ENCODE results near the gene PRPF18. TPM values are rescaled to one million over a fixed set of nuclear protein-coding genes. Genes with fewer than 3 reads are reported as not detected.

Gene PRPF18
- total RNA-seq, 6 experiments from 2014 or later: 8.1 to 16.1 (median 11.5) TPM

GRCh38 chr10:13637894-13638293 is 51.1 kb downstream of the PRPF18 start:
- intact Hi-C loops (cut with DNase I): no loop called here

GRCh38 chr10:13642293-13642692 is 55.5 kb downstream of the PRPF18 start:
- DNase-seq: no peak
- Histone ChIP-seq H3K9me3 (peaks cover 0 to 3% (median 0%) of the 10 kb centered on the region in 4 donors), H3K27me3 (no peaks in the 10 kb centered on the region), H3K4me3 (no peak overlapping the region), H3K4me1 (no peaks in the 10 kb centered on the region), H3K36me3 (peaks cover 0 to 24% (median 10%) of the 10 kb centered on the region in 4 donors), H3K27ac (no peak overlapping the region)
- 100% methylated on average over 2 of the region's 2 CpGs for WGBS (ENCODE audit: insufficient coverage, low coverage, low lambda C conversion rate, missing lambda C conversion rate)
- ATAC-seq: no peak
- intact Hi-C loops (cut with DNase I): no loop called here
- TF ChIP-seq POLR2A (IDR thresholded peaks at IDR 0.05): no peak
- TF ChIP-seq, protein P1, sequence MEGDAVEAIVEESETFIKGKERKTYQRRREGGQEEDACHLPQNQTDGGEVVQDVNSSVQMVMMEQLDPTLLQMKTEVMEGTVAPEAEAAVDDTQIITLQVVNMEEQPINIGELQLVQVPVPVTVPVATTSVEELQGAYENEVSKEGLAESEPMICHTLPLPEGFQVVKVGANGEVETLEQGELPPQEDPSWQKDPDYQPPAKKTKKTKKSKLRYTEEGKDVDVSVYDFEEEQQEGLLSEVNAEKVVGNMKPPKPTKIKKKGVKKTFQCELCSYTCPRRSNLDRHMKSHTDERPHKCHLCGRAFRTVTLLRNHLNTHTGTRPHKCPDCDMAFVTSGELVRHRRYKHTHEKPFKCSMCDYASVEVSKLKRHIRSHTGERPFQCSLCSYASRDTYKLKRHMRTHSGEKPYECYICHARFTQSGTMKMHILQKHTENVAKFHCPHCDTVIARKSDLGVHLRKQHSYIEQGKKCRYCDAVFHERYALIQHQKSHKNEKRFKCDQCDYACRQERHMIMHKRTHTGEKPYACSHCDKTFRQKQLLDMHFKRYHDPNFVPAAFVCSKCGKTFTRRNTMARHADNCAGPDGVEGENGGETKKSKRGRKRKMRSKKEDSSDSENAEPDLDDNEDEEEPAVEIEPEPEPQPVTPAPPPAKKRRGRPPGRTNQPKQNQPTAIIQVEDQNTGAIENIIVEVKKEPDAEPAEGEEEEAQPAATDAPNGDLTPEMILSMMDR (IDR thresholded peaks at IDR 0.05): no peak

More at GRCh38 chr10:13637894-13638293, 51.1 kb downstream of the PRPF18 start:
- no peaks in the 10 kb centered on the region for H3K36me3 ChIP-seq
- DNase-seq (no peak), ATAC-seq (peak in 1 of 4 donors; percentile 11)
- no peaks in the 10 kb centered on the region for H3K27me3 ChIP-seq
- H3K9me3 ChIP-seq: peaks cover 0 to 3% (median 0%) of the 10 kb centered on the region in 4 donors
- H3K4me3 ChIP-seq: no peak overlapping the region
- H3K4me1 ChIP-seq: no peaks in the 10 kb centered on the region
- H3K27ac ChIP-seq: no peak overlapping the region
- WGBS (ENCODE audit: insufficient coverage, low coverage, low lambda C conversion rate, missing lambda C conversion rate): 85% methylated on average over 5 of the region's 5 CpGs
- no peak for TF ChIP-seq POLR2A (IDR thresholded peaks at IDR 0.05)
- TF ChIP-seq, protein P1 (IDR thresholded peaks at IDR 0.05): no peak

DNA sequence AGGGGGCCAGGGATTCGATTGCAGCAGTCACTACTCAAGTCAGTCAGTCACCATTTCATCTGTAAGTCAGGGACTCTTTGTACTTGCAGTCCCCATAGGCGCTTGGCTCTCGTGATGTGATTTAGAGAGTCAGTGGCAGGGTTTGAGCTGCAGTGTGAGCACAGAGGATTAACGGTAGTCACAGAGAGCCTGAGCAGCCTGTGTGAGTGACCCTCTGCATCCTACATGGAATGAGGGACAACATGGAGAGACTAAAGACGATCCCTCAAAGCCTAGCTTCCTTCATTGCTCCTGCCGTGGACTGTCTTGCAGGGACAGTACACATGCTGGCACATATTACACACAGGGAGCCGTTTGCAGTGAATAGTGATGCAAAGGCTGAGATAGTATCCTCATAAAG is 56.3 kb downstream of the PRPF18 start:
- Histone ChIP-seq H3K27me3 (no peaks in the 10 kb centered on the region), H3K27ac (no peak overlapping the region), H3K9me3 (peaks cover 0 to 3% (median 0%) of the 10 kb centered on the region in 4 donors), H3K4me3 (no peak overlapping the region), H3K4me1 (no peaks in the 10 kb centered on the region), H3K36me3 (peaks cover 0 to 29% (median 10%) of the 10 kb centered on the region in 4 donors)
- WGBS (ENCODE audit: insufficient coverage, low coverage, low lambda C conversion rate, missing lambda C conversion rate): 93% methylated on average over 2 of the region's 7 CpGs
- intact Hi-C loops (cut with DNase I): no loop called here
- DNase-seq (no peak), ATAC-seq (no peak)
- no peak for TF ChIP-seq POLR2A (IDR thresholded peaks at IDR 0.05)
- TF ChIP-seq, protein P1 (IDR thresholded peaks at IDR 0.05): no peak

GRCh38 chr10:13644866-13645265 is 58.1 kb downstream of the PRPF18 start:
- Histone ChIP-seq H3K27ac (no peak overlapping the region), H3K27me3 (no peaks in the 10 kb centered on the region), H3K9me3 (peaks cover 0 to 3% (median 0%) of the 10 kb centered on the region in 4 donors), H3K4me3 (no peak overlapping the region), H3K4me1 (no peaks in the 10 kb centered on the region), H3K36me3 (peaks cover 0 to 38% (median 10%) of the 10 kb centered on the region in 4 donors)
- WGBS (ENCODE audit: insufficient coverage, low coverage, low lambda C conversion rate, missing lambda C conversion rate): 94% methylated on average over 4 of the region's 9 CpGs
- intact Hi-C loops (cut with DNase I): no loop called here
- DNase-seq: no peak
- peak in 1 of 4 donors; percentile 24 for ATAC-seq
- no peak for TF ChIP-seq POLR2A (IDR thresholded peaks at IDR 0.05)
- TF ChIP-seq, protein P1 (IDR thresholded peaks at IDR 0.05): no peak

DNA sequence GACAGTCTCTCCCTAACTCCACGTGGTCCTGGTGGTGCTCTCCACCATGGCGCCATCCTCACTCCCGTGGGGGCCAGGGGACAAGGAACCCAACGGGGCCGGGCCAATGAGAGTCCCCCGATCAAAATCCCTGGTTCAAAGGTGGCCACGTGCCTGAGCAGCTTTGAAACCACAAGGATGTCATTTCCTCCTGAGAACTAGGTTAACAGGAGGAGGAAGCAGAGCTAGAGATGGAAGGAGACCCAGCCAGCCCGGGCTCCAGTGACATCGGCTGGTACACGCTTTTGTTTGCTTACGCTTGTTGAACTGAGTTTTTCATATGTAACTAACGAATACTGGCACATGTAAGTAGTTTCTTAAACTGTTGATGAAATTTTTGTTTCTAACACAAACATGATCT is 61.7 kb downstream of the PRPF18 start:
- Histone ChIP-seq H3K27ac (no peak overlapping the region), H3K36me3 (peaks cover 0 to 66% (median 23%) of the 10 kb centered on the region in 4 donors), H3K27me3 (no peaks in the 10 kb centered on the region), H3K9me3 (no peaks in the 10 kb centered on the region), H3K4me1 (no peaks in the 10 kb centered on the region), H3K4me3 (no peak overlapping the region)
- WGBS (ENCODE audit: insufficient coverage, low coverage, low lambda C conversion rate, missing lambda C conversion rate): 84% methylated on average over 7 of the region's 12 CpGs
- TF ChIP-seq, protein P1 (IDR thresholded peaks at IDR 0.05): no peak
- no peak for TF ChIP-seq POLR2A (IDR thresholded peaks at IDR 0.05)
- intact Hi-C loops (cut with DNase I): no loop called here
- DNase-seq (no peak), ATAC-seq (no peak)
